ENCODE data around the gene ATXN7L3B. TPM values are rescaled to one million over a fixed set of nuclear protein-coding genes. Genes with fewer than 3 reads are reported as not detected.

Gene ATXN7L3B
- total and polyA plus RNA-seq, 10 donors, result 10.0 to 33.7 (median 25.4) TPM

- no peak for TF ChIP-seq CTCF (IDR thresholded peaks at IDR 0.05 in 8 of 11, conservative IDR thresholded peaks at IDR 0.05 in 3 of 11)
- peak in 1 of 3 donors; percentile 9 for TF ChIP-seq POLR2A (IDR thresholded peaks at IDR 0.05)
- WGBS, 5 donors, result 17 to 24% (median 19%) methylated on average over 7 of the region's 7 CpGs
- Histone ChIP-seq H3K4me1 (peaks cover 22 to 61% (median 51%) of the 10 kb centered on the region in 6 donors), H3K36me3 (peaks cover 0 to 39% (median 2%) of the 10 kb centered on the region in 6 donors), H3K9me3 (no peaks in the 10 kb centered on the region), H3K27me3 (replicated peaks in 1 of 7) (no peaks in the 10 kb centered on the region), H3K4me3 (peak overlapping the region; percentile 57 to 88 (median 66)), H3K27ac (peak overlapping the region; percentile 76 to 96 (median 94))
- intact Hi-C loops (cut with DNase I; ENCODE audit: low total_unique reads), result no loop called here
- DNase-seq, result peak; percentile 82
Observed at GRCh38 chr12:74538491-74539258, 1.0 kb downstream of the ATXN7L3B start.

GRCh38 chr12:74539261-74539660, 1.6 kb downstream of the ATXN7L3B start:
- DNase-seq, result no peak
- H3K27ac ChIP-seq, result peak overlapping the region in 5 of 8 donors; percentile 91 to 96 (median 94)
- 70 to 89% (median 84%) methylated on average over 4 of the region's 4 CpGs for WGBS, 5 donors
- intact Hi-C loops (cut with DNase I; ENCODE audit: low total_unique reads), result no loop called here
- TF ChIP-seq POLR2AphosphoS5 (IDR thresholded peaks at IDR 0.05) (no peak), CTCF (IDR thresholded peaks at IDR 0.05 in 8 of 11, conservative IDR thresholded peaks at IDR 0.05 in 3 of 11) (no peak), POLR2A (IDR thresholded peaks at IDR 0.05) (no peak)
- H3K9me3 ChIP-seq, result no peaks in the 10 kb centered on the region
- H3K4me3 ChIP-seq, result peak overlapping the region; percentile 57 to 88 (median 66)
- no peaks in the 10 kb centered on the region for H3K27me3 ChIP-seq (replicated peaks in 1 of 7)
- peaks cover 22 to 67% (median 51%) of the 10 kb centered on the region in 6 donors for H3K4me1 ChIP-seq
- H3K36me3 ChIP-seq, result peaks cover 0 to 39% (median 2%) of the 10 kb centered on the region in 6 donors

GRCh38 chr12:74539765-74540526, 2.3 kb downstream of the ATXN7L3B start:
- Histone ChIP-seq H3K36me3 (peaks cover 0 to 39% (median 2%) of the 10 kb centered on the region in 6 donors), H3K27me3 (replicated peaks in 1 of 7) (no peaks in the 10 kb centered on the region), H3K4me3 (peak overlapping the region in 6 of 8 donors; percentile 23 to 88 (median 66)), H3K4me1 (peaks cover 22 to 69% (median 51%) of the 10 kb centered on the region in 6 donors), H3K27ac (peak overlapping the region in 4 of 8 donors; percentile 2 to 94 (median 52)), H3K9me3 (no peaks in the 10 kb centered on the region)
- intact Hi-C loops (cut with DNase I; ENCODE audit: low total_unique reads), result no loop called here
- DNase-seq, result no peak
- TF ChIP-seq POLR2AphosphoS5 (IDR thresholded peaks at IDR 0.05), result no peak
- TF ChIP-seq CTCF (IDR thresholded peaks at IDR 0.05 in 8 of 11, conservative IDR thresholded peaks at IDR 0.05 in 3 of 11), result no peak
- no peak for TF ChIP-seq POLR2A (IDR thresholded peaks at IDR 0.05)
- 61 to 69% (median 68%) methylated on average over 6 of the region's 6 CpGs for WGBS, 5 donors

GRCh38 chr12:74541074-74541473, 3.4 kb downstream of the ATXN7L3B start:
- DNase-seq, result no peak
- H3K27ac ChIP-seq, result no peak overlapping the region
- no peaks in the 10 kb centered on the region for H3K9me3 ChIP-seq
- intact Hi-C loops (cut with DNase I; ENCODE audit: low total_unique reads), result no loop called here
- 56 to 71% (median 59%) methylated on average over 3 of the region's 3 CpGs for WGBS, 5 donors
- TF ChIP-seq POLR2AphosphoS5 (IDR thresholded peaks at IDR 0.05) (no peak), POLR2A (IDR thresholded peaks at IDR 0.05) (no peak), CTCF (IDR thresholded peaks at IDR 0.05 in 8 of 11, conservative IDR thresholded peaks at IDR 0.05 in 3 of 11) (no peak)
- H3K27me3 ChIP-seq (replicated peaks in 1 of 7), result no peaks in the 10 kb centered on the region
- peak overlapping the region in 2 of 8 donors; percentile 67 to 88 for H3K4me3 ChIP-seq
- H3K4me1 ChIP-seq, result peaks cover 22 to 69% (median 51%) of the 10 kb centered on the region in 6 donors
- H3K36me3 ChIP-seq, result peaks cover 0 to 39% (median 2%) of the 10 kb centered on the region in 6 donors

Data from spleen (tissue), 11 donors.